ENCODE results near the gene TMEM259. TPM values are rescaled to one million over a fixed set of nuclear protein-coding genes. Genes with fewer than 3 reads are reported as not detected.

Gene TMEM259
- total and polyA plus RNA-seq, 8 donors: 65.9 to 448 (median 90.0) TPM

GRCh38 chr19:960020-960419, 60.9 kb downstream of the TMEM259 start:
- no peak overlapping the region for H3K4me3 ChIP-seq
- ATAC-seq (no peak), FAIRE-seq (no peak), DNase-seq (peak in 1 of 6 donors; percentile 19)
- intact Hi-C loops (cut with DNase I): no loop called here
- TF ChIP-seq CTCF (IDR thresholded peaks at IDR 0.05): no peak
- no peaks in the 10 kb centered on the region for H3K27me3 ChIP-seq
- H3K4me1 ChIP-seq: no peaks in the 10 kb centered on the region
- peaks cover 0 to 5% (median 0%) of the 10 kb centered on the region in 3 donors for H3K36me3 ChIP-seq
- no peak overlapping the region for H3K27ac ChIP-seq
- 63 to 66% methylated on average over 12 of the region's 12 CpGs for WGBS, 2 donors
- H3K9me3 ChIP-seq: no peaks in the 10 kb centered on the region

Other genes starting within 250 kb of the TMEM259 start
- gene PTBP1, start 223.7 kb downstream of the TMEM259 start, total RNA-seq: 100 to 1,000 TPM in 5 of 6 donors, 10 to 100 TPM in 1; 83.3 to 160 (median 130) TPM
- 100 to 1,000 TPM in 1 of 2 donors, 10 to 100 TPM in 1; 90.7 to 104 TPM for gene PTBP1, start 223.7 kb downstream of the TMEM259 start, polyA plus RNA-seq
- under 1 TPM in 1 of 6 donors, not detected in 5; 0.38 TPM for gene PLPPR3, start 199.2 kb downstream of the TMEM259 start, total RNA-seq
- under 1 TPM in 1 of 2 donors, not detected in 1; 0.05 TPM for gene PLPPR3, start 199.2 kb downstream of the TMEM259 start, polyA plus RNA-seq
- not detected for gene AZU1, start 193.3 kb downstream of the TMEM259 start, total RNA-seq
- under 1 TPM in 1 of 2 donors, not detected in 1; 0.35 TPM for gene AZU1, start 193.3 kb downstream of the TMEM259 start, polyA plus RNA-seq
- gene PRTN3, start 180.1 kb downstream of the TMEM259 start, total RNA-seq: under 1 TPM in 1 of 6 donors, not detected in 5; 0.24 TPM
- under 1 TPM in 1 of 2 donors, not detected in 1; 0.14 TPM for gene PRTN3, start 180.1 kb downstream of the TMEM259 start, polyA plus RNA-seq
- gene ELANE, start 168.8 kb downstream of the TMEM259 start, total RNA-seq: under 1 TPM in 2 of 6 donors, not detected in 4; 0.16 to 0.35 TPM
- gene ELANE, start 168.8 kb downstream of the TMEM259 start, polyA plus RNA-seq: under 1 TPM; 0.19 to 0.57 TPM
- 10 to 100 TPM in 2 of 6 donors, 1 to 10 TPM in 4; 2.5 to 48.8 (median 7.3) TPM for gene CFD, start 161.5 kb downstream of the TMEM259 start, total RNA-seq
- 10 to 100 TPM; 27.8 to 48.1 TPM for gene CFD, start 161.5 kb downstream of the TMEM259 start, polyA plus RNA-seq
- gene MED16, start 127.9 kb downstream of the TMEM259 start, total RNA-seq: 10 to 100 TPM; 23.0 to 46.5 (median 33.5) TPM
- gene MED16, start 127.9 kb downstream of the TMEM259 start, polyA plus RNA-seq: 100 to 1,000 TPM; 139 to 147 TPM
- gene RNU6-9, start 127.6 kb downstream of the TMEM259 start, total RNA-seq: not detected
- not detected for gene RNU6-9, start 127.6 kb downstream of the TMEM259 start, polyA plus RNA-seq
- 10 to 100 TPM; 21.6 to 36.7 (median 29.2) TPM for gene R3HDM4, start 107.9 kb downstream of the TMEM259 start, total RNA-seq
- gene R3HDM4, start 107.9 kb downstream of the TMEM259 start, polyA plus RNA-seq: 10 to 100 TPM; 56.0 to 57.2 TPM
- 1 to 10 TPM in 1 of 6 donors, under 1 TPM in 4, not detected in 1; 0.16 to 1.0 (median 0.25) TPM for gene KISS1R, start 103.8 kb downstream of the TMEM259 start, total RNA-seq
- gene KISS1R, start 103.8 kb downstream of the TMEM259 start, polyA plus RNA-seq: under 1 TPM in 1 of 2 donors, not detected in 1; 0.80 TPM
- gene ARID3A, start 95.1 kb downstream of the TMEM259 start, total RNA-seq: 1 to 10 TPM; 6.5 to 8.5 (median 7.3) TPM
- 1 to 10 TPM; 4.6 to 5.2 TPM for gene ARID3A, start 95.1 kb downstream of the TMEM259 start, polyA plus RNA-seq
- gene WDR18, start 36.8 kb downstream of the TMEM259 start, total RNA-seq: 10 to 100 TPM; 12.3 to 26.2 (median 19.0) TPM
- 10 to 100 TPM; 75.1 to 84.8 TPM for gene WDR18, start 36.8 kb downstream of the TMEM259 start, polyA plus RNA-seq
- not detected for gene GRIN3B, start 20.7 kb downstream of the TMEM259 start, total RNA-seq
- under 1 TPM; 0.08 to 0.09 TPM for gene GRIN3B, start 20.7 kb downstream of the TMEM259 start, polyA plus RNA-seq
- not detected for gene RNU6-2, start 399 bp upstream of the TMEM259 start, total RNA-seq
- not detected for gene RNU6-2, start 399 bp upstream of the TMEM259 start, polyA plus RNA-seq
- gene CNN2, start 5.5 kb upstream of the TMEM259 start, total RNA-seq: 10 to 100 TPM; 46.4 to 73.8 (median 56.2) TPM
- gene CNN2, start 5.5 kb upstream of the TMEM259 start, polyA plus RNA-seq: 10 to 100 TPM; 20.4 to 40.9 TPM
- gene ABCA7, start 19.0 kb upstream of the TMEM259 start, total RNA-seq: 10 to 100 TPM in 4 of 6 donors, 1 to 10 TPM in 2; 6.9 to 27.0 (median 16.0) TPM
- gene ABCA7, start 19.0 kb upstream of the TMEM259 start, polyA plus RNA-seq: 100 to 1,000 TPM in 1 of 2 donors, 10 to 100 TPM in 1; 60.9 to 131 TPM
- 10 to 100 TPM in 3 of 6 donors, 1 to 10 TPM in 3; 5.1 to 15.8 (median 8.4) TPM for gene ARHGAP45, start 46.0 kb upstream of the TMEM259 start, total RNA-seq
- gene ARHGAP45, start 46.0 kb upstream of the TMEM259 start, polyA plus RNA-seq: 10 to 100 TPM; 11.6 to 21.6 TPM
- 10 to 100 TPM; 40.0 to 66.5 (median 58.6) TPM for gene POLR2E, start 74.3 kb upstream of the TMEM259 start, total RNA-seq
- gene POLR2E, start 74.3 kb upstream of the TMEM259 start, polyA plus RNA-seq: 10 to 100 TPM; 62.5 to 69.4 TPM
- 100 to 1,000 TPM in 1 of 6 donors, 10 to 100 TPM in 5; 48.8 to 112 (median 63.8) TPM for gene GPX4, start 82.9 kb upstream of the TMEM259 start, total RNA-seq
- 100 to 1,000 TPM; 255 to 290 TPM for gene GPX4, start 82.9 kb upstream of the TMEM259 start, polyA plus RNA-seq
- gene SBNO2, start 153.1 kb upstream of the TMEM259 start, total RNA-seq: 10 to 100 TPM; 16.8 to 43.7 (median 23.9) TPM
- 10 to 100 TPM; 36.4 to 53.9 TPM for gene SBNO2, start 153.1 kb upstream of the TMEM259 start, polyA plus RNA-seq
- 10 to 100 TPM; 20.1 to 38.6 (median 23.4) TPM for gene STK11, start 184.7 kb upstream of the TMEM259 start, total RNA-seq
- 10 to 100 TPM; 43.6 to 62.2 TPM for gene STK11, start 184.7 kb upstream of the TMEM259 start, polyA plus RNA-seq
- 1 to 10 TPM in 1 of 6 donors, under 1 TPM in 5; 0.16 to 1.1 (median 0.51) TPM for gene CBARP, start 216.9 kb upstream of the TMEM259 start, total RNA-seq
- gene CBARP, start 216.9 kb upstream of the TMEM259 start, polyA plus RNA-seq: 1 to 10 TPM; 2.0 to 2.6 TPM
- gene ATP5F1D, start 220.6 kb upstream of the TMEM259 start, total RNA-seq: 100 to 1,000 TPM in 5 of 6 donors, 10 to 100 TPM in 1; 97.3 to 192 (median 149) TPM
- gene ATP5F1D, start 220.6 kb upstream of the TMEM259 start, polyA plus RNA-seq: 100 to 1,000 TPM; 173 to 515 TPM
- 10 to 100 TPM; 32.1 to 78.0 (median 49.1) TPM for gene MIDN, start 227.5 kb upstream of the TMEM259 start, total RNA-seq
- gene MIDN, start 227.5 kb upstream of the TMEM259 start, polyA plus RNA-seq: 10 to 100 TPM; 36.6 to 49.1 TPM
- gene CIRBP, start 248.2 kb upstream of the TMEM259 start, total RNA-seq: 100 to 1,000 TPM; 232 to 607 (median 483) TPM
- 1,000 to 10,000 TPM in 1 of 2 donors, 100 to 1,000 TPM in 1; 802 to 1,009 TPM for gene CIRBP, start 248.2 kb upstream of the TMEM259 start, polyA plus RNA-seq